Measurements from ENCODE around the gene GP1BA.

The GP1BA gene

GRCh38 chr17:4899341-4900230, 32.5 kb upstream of the GP1BA start, which contains the start of gene C17orf107:
C17orf107 (plus strand) TSS chr17:4899536; CDS start chr17:4899763, 227 bp downstream.
- H3K9me2 ChIP-seq (ENCODE audit: low read depth, low read length): no peaks in the 10 kb centered on the region
- no peak within 1 kb of the TSS for H3K27ac ChIP-seq (ENCODE audit: low read depth, low read length, poor library complexity, severe bottlenecking)
- H3F3A ChIP-seq (ENCODE audit: insufficient read depth, low read length): no peaks in the 10 kb centered on the region
- H2AFZ ChIP-seq (ENCODE audit: low read length): no peak within 1 kb of the TSS
- no peaks in the 10 kb centered on the region for H3K79me2 ChIP-seq (ENCODE audit: insufficient read depth, low read length)
- peaks cover 35% of the 10 kb centered on the region for H3K4me1 ChIP-seq (ENCODE audit: insufficient read depth, low read length, severe bottlenecking)
- H3K9ac ChIP-seq (ENCODE audit: low read length): no peak within 1 kb of the TSS; the same call in 1 of the 2 replicates
- TF ChIP-seq CTCF (IDR thresholded peaks at IDR 0.05; ENCODE audit: low read length) (no peak), EZH2 (IDR thresholded peaks at IDR 0.05; ENCODE audit: borderline replicate concordance, low read length) (no peak)
- peaks cover 21% of the 10 kb centered on the region for H3K36me3 ChIP-seq (ENCODE audit: insufficient read depth, low read length)
- H3K4me3 ChIP-seq (ENCODE audit: low read depth, low read length, poor library complexity, severe bottlenecking): peak within 1 kb of the TSS; percentile 58
- peak within 1 kb of the TSS; percentile 76 for H3K4me2 ChIP-seq (ENCODE audit: low read length)
- H3K9me3 ChIP-seq (ENCODE audit: low read length): no peaks in the 10 kb centered on the region
- no peaks in the 10 kb centered on the region for H4K20me1 ChIP-seq (ENCODE audit: insufficient read depth, low read length)
- no peaks in the 10 kb centered on the region for H3K27me3 ChIP-seq (ENCODE audit: insufficient read depth, low read length)

- H3K4me1 ChIP-seq (ENCODE audit: insufficient read depth, low read length, severe bottlenecking): peaks cover 35% of the 10 kb centered on the region
- peaks cover 14% of the 10 kb centered on the region for H3K36me3 ChIP-seq (ENCODE audit: insufficient read depth, low read length)
- no peaks in the 10 kb centered on the region for H3K27me3 ChIP-seq (ENCODE audit: insufficient read depth, low read length)
- peak overlapping the region; percentile 76 for H3K4me2 ChIP-seq (ENCODE audit: low read length)
- H3K4me3 ChIP-seq (ENCODE audit: low read depth, low read length, poor library complexity, severe bottlenecking): peak overlapping the region; percentile 58
- no peaks in the 10 kb centered on the region for H3F3A ChIP-seq (ENCODE audit: insufficient read depth, low read length)
- no peaks in the 10 kb centered on the region for H3K9me3 ChIP-seq (ENCODE audit: low read length)
- no peak overlapping the region; the same call in 1 of the 2 replicates for H2AFZ ChIP-seq (ENCODE audit: low read length)
- no peaks in the 10 kb centered on the region for H4K20me1 ChIP-seq (ENCODE audit: insufficient read depth, low read length)
- TF ChIP-seq EZH2 (IDR thresholded peaks at IDR 0.05; ENCODE audit: borderline replicate concordance, low read length): no peak
- no peak for TF ChIP-seq CTCF (IDR thresholded peaks at IDR 0.05; ENCODE audit: low read length)
- peak overlapping the region; percentile 35; the same call in 1 of the 2 replicates for H3K9ac ChIP-seq (ENCODE audit: low read length)
- no peaks in the 10 kb centered on the region for H3K9me2 ChIP-seq (ENCODE audit: low read depth, low read length)
- no peaks in the 10 kb centered on the region for H3K79me2 ChIP-seq (ENCODE audit: insufficient read depth, low read length)
- no peak overlapping the region for H3K27ac ChIP-seq (ENCODE audit: low read depth, low read length, poor library complexity, severe bottlenecking)
These were observed 31.6 kb upstream of the GP1BA start for GRCh38 chr17:4900231-4901107.

GRCh38 chr17:4901108-4901647, 30.9 kb upstream of the GP1BA start:
- H3K27me3 ChIP-seq (ENCODE audit: insufficient read depth, low read length): no peaks in the 10 kb centered on the region
- H3K9me2 ChIP-seq (ENCODE audit: low read depth, low read length): no peaks in the 10 kb centered on the region
- no peaks in the 10 kb centered on the region for H3F3A ChIP-seq (ENCODE audit: insufficient read depth, low read length)
- peaks cover 9% of the 10 kb centered on the region; the same call in 1 of the 2 replicates for H3K36me3 ChIP-seq (ENCODE audit: insufficient read depth, low read length)
- no peak overlapping the region for H2AFZ ChIP-seq (ENCODE audit: low read length)
- no peak for TF ChIP-seq CTCF (IDR thresholded peaks at IDR 0.05; ENCODE audit: low read length)
- H3K9me3 ChIP-seq (ENCODE audit: low read length): no peaks in the 10 kb centered on the region
- H3K4me2 ChIP-seq (ENCODE audit: low read length): peak overlapping the region; percentile 76
- peaks cover 35% of the 10 kb centered on the region for H3K4me1 ChIP-seq (ENCODE audit: insufficient read depth, low read length, severe bottlenecking)
- H3K4me3 ChIP-seq (ENCODE audit: low read depth, low read length, poor library complexity, severe bottlenecking): peak overlapping the region; percentile 58
- no peaks in the 10 kb centered on the region for H4K20me1 ChIP-seq (ENCODE audit: insufficient read depth, low read length)
- H3K79me2 ChIP-seq (ENCODE audit: insufficient read depth, low read length): no peaks in the 10 kb centered on the region
- no peak overlapping the region for H3K27ac ChIP-seq (ENCODE audit: low read depth, low read length, poor library complexity, severe bottlenecking)
- peak overlapping the region; percentile 35; the same call in 1 of the 2 replicates for H3K9ac ChIP-seq (ENCODE audit: low read length)

All from OCI-LY1 (cell line).